GDM1 (cell line): ENCODE data around the gene SRMS.

ENCODE experiments used
- DNase-seq: peaks from one replicate; lab custom pipeline; 2025; lab: John Stamatoyannopoulos, UW

SRMS gene

DNA sequence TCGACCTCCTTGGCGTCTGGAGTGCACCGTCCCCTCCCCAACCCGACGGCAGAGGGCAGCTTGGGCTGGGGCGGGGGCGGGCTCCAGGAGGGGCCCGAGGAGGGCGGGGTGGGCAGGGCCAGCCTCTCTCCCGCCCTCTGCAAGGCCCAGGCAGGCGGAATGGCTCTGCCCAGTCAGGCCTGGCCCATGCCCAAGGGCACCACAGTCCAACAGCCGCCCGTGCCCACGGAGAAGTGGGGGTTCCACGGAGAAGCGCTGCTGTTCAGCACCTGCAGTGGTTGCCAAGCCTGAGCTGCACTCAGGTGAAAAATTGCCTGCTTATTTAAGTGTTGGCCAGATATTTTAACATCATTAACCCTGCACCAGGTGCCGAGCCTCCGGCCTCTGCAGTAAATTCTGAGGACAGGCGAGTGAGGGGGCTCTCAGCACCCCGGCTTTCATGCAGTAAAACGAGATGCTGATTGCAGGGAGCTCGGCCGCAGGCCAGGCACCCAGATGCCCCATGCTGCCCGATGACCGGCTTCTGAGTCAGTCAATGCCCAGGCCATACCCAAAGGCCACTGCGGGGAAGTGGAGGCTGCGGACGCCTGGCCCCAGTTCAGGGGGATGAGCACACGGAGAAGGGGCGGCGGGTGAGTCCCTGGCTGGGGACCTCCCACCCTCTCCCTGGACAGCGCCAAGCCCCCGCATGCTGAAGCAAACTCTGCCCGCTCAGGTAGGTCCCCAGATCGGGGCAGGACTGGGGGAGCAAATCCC is at the start of gene SRMS:
TSS of gene SRMS (minus strand) at position 25 of the 756 bp plus-strand sequence. CDS start 286 bp downstream, outside the sequence.
- no peak for DNase-seq

GRCh38 chr20:63596423-63596822 is 48.9 kb upstream of the SRMS start:
- no peak for DNase-seq

- no peak for DNase-seq
Observed at GRCh38 chr20:63595416-63596127, 48.0 kb upstream of the SRMS start.

DNA sequence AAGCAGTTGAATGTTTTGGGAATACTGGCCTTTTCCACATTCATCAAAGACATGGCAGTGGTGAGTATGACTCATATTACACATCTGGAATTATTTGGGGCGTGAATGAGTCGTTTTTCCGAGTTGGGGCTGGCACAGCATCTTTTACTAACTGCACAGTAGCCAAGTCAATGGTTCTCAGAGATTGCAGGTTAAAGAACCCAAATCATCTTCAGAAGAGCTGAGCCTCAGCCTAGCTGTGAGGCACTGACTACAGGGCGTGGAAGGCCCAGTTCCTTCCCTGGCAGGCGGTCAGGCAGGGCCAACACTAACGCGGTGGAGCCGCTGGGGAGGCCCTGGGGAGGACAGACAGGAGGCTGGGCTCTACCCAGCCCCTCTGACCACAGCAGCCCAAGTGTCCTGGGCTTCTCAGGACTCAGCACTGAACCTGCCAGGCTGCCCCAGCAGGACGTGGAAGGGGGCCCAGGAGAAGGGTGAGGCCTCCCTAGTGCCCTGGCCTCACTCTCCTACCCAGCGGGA is 46.6 kb upstream of the SRMS start:
- no peak for DNase-seq

- no peak for DNase-seq
Observed at GRCh38 chr20:63592661-63593060, 45.1 kb upstream of the SRMS start.

DNA sequence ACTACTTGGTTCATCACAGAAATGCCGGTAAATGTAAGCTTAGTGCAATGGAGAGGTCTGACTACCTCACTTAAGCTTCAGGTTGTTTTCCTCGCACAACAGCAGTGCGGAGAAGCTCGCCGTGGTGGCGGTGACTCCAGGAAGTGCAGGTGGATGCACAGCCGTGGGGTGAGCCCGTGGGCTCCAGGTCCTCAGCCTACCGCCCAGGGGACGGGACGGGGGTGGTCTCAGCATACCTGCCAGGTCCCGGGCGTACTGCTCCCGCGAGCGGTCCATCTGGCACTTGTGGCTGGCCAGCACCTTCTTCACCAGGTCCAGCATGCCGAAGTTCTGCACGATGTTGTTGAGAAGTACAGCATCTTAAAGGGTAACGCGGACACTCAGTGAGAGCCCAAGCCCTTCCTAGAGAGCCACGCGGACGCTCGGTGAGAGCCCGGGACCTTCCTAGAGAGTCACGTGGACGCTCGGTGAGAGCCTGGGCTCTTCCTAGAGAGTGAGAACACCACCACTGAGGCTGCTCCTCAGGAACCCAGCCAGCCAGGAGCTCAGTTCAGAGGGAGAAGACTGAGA is 44.3 kb upstream of the SRMS start:
- DNase-seq = no peak

- DNase-seq = no peak
Observed at GRCh38 chr20:63591147-63591533, 43.6 kb upstream of the SRMS start.

DNA sequence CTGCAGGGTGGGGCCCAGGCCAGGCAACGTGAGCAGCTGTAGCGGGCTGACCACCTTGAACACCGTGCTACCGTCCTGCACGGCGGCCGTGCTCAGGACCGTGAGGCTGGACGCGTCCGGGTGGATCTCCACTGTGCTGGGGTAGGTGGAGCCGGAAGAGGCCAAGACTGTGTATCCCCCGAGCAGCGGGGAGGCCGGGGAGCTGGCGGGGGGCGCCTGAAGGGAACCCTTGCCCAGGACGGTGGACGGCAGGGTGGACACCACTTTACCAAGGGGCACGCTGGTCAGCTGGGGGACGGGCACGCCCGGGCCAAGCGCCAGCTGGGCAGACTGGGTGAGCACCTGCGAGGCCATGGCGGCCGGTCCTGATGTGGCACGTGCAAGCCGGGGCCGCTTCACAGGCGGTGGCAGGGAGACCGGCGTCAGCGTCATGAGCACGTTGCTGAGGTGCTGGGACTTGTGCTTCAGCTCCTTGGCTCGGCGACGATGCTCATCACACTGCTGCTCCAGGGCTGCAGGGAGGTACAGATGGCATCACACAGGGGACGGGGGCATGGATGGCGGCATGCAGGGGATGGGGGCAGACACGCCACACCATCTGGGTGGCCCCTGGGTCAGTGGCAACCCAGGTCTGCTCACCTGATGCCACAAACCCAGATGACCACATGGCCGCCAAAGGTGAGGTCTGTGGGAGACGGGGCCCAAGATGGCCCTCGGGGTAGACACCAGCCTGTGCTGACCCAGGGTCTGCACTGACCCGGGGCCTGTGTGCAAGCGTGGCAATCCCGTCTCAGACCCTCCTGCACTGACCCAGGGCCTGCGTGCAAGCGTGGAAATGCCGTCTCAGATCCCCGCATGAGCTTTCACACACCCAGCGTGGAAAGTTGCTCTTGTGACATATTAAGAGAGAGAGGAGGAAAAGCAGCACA is 42.9 kb upstream of the SRMS start:
- no peak for DNase-seq

DNA sequence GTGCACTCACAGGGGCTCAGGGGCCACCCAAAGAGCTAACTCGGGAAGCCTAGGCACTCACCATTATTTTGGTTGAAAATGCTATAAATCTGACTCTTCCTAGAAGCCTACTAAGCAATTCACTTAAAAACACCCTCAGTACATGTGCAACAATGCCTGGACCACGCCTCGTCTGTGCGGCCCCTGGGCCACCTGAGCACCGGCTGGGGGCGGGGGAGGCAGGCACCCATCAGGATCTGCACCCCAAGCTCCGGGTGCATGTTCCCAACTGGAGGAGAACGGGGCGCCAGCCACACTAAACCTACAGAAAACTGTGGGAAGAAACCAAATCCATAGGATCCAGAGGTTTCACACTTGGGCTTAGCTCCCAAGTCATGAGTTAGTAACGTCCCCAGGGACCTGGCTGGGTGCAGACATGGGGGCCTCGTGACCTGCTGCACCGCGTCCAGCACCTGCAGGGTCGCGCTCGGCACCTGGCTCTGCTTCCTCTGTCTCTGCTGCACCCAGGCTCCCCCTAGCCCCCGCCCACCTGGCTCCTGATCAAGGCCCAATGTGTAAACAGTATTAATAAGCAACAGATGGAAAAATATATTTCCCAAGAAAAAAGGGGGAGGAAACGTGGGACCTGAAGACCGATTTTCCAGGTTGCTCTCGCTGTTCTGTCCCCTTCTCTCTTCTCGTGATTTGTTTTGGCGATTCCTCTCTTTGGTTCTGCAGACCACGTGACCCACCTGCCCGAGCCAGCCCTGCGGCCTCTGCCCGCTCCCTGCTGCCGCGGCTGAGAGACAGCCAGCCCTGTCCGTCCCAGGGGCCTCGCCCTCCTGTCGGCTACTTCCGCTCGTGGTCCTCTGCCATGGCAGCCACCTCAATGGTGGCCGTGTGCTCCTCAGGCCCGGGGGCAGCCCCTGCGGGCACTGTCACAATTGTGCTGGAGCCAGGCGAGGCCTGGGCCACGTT is 42.0 kb upstream of the SRMS start:
- DNase-seq = no peak

DNA sequence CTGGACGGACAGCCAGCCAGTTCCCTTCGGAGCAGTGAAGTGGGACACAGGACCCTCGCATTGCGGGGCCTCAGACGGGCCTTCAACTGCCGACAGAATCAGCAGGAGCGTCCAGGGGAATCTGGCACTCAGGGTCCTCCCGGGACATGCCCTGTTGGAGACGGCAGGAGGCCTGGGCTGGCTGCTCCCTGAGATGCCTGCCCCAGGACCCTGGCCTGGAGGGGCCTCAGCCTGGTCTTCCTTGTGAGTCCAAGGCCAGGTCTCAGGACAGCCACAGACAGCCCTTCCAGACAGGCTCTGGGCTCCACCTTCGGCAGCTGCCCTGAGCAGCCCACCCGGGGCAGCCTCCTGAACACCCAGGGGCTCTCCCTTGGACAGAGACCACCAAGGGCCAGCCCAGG is 41.1 kb upstream of the SRMS start:
- DNase-seq = no peak

DNA sequence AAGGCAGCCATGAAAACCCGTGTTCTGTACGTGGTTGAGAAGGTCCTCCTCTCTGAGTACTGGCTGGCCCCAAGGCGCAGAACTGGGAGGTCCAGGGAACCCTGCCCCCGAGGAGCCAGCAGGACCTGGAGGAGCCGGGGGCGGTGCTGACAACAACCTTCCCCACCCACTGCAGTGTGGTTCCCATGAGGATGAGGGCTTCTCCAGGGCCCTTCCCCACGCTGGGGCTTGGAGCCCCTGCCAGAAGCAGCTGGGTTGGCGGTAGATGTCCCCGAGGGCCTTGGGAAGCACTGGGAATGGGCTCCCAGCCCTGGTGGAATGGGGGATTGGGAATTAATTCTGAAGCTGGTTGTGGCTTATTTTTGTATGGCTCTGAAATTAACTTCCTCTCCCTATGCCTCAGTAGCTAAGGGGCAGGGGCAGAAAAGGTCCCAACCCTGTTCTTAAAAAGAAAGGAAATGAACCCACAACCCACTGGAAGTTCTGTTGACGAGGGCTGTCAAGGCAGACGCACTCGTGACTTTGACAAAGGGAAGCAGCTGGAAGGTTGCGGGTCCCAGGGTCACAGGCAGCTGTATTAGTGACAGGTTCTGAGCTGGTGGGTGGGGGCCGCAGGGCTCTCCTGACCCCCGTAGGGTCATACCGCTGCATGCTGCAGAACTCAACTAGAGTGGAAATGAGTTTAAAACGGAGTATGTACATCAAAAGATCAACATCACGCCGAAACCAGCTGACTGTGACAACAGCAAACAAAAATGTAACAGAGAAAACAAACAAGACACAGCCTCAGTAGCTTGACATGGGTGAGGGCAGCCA is 40.4 kb upstream of the SRMS start:
- DNase-seq = peak; percentile 78

DNA sequence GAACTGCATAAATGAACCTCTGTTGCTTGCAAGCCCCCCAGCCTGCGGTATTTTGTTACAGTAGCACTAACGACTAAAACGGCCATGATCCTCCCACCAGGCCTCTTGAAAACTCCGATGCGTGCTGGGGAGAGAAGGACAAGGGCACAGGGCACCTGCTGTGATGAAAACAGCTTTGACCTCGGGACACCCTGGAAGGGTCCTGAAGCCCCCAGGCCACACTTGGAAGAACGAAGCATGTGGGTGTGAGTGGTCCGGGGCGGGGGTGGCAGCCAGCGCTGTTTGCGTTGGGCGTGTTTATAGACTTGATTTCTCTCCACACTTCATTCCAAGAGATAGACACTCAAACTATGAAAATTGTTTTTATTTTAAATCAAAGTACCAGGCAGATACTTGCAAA is 39.7 kb upstream of the SRMS start:
- DNase-seq = no peak

- DNase-seq = no peak
Observed at GRCh38 chr20:63586797-63587196, 39.2 kb upstream of the SRMS start.

GRCh38 chr20:63585616-63586565 is 38.3 kb upstream of the SRMS start:
- no peak for DNase-seq

GRCh38 chr20:63582382-63583063 is 35.0 kb upstream of the SRMS start:
- no peak for DNase-seq

GRCh38 chr20:63580796-63581461 is 33.4 kb upstream of the SRMS start:
- peak; percentile 54 for DNase-seq

DNA sequence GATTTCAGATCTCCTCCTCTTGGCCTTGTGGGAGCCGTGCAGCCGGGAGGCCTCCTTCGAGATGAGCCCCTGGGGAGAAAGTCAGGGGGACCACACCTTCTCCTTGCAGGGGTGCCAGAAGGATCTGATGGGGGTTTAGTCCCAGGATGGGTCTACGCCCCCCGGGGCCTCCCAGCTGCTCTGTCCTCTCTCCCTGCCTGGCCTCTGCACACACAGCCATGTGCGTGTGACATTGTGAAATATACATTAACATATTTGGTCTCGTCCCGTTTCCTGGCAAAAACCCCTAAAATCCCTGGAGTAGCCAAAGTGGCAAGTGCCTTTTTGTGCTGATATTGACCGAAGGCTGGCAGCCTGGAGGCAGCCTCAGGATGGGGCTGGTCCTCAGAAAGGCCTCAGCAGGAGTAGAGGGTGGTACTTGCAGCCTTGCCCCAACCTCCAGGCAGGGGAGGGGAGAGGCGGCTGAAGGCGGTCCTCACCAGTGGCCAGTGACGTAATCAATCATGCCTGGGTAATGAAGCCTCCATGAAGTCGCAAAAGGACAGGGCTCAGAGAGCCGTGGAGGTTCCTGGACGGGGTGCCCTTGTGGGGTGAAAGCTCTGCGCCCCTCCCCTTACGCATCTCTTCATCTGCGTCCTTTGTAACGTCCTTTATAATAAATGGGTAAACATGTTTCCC is 31.6 kb upstream of the SRMS start:
- DNase-seq = no peak
